GM18868 (cell line): ENCODE results near the gene RUVBL1.

Source experiments
- ATAC-seq: cut with Tn5 transposase; IDR thresholded peaks from one replicate; pipeline ENCODE4 v1.9.1; 2021; ENCODE audit warnings: mild to moderate bottlenecking, moderate library complexity; ENCODE audit not compliant: unreplicated experiment

Gene RUVBL1

DNA sequence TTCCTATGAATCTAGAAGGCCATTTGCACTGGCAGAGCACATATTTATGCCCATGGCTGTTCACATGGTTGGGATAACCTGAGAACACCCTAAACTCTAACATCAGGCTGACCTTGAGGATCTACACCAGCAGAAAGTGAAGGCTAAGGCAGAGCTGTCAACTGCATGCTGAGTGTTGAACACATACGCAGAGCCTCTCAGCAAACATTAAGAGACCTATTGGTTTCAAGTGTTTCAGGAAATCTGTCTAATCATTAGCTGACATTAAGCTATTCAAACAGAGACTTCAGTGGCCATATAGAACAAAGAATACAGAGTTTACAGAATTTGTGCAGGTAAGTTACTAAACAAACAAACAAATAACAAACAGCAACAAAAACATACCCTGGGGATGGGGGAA, 87.5 kb downstream of the RUVBL1 start:
- ATAC-seq = no peak

DNA sequence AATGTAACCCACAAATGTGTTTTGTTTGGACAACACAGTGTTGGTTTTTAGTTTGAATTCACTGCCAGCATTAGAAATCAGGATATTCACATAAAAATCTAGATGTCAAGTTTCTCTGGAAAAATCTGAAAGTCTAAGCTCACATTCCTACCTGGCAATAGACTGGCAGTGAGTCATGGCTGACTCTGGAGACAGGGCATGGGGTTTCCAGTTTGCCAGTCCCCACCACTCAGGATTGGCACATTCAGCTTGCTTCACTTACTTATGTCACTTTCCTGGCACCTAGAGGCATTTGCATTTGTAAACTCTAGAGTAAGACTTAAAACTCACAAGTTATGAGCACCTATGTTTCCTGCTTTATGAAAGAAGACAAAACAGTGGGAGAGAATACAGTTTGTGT, 90.5 kb downstream of the RUVBL1 start:
- ATAC-seq = no peak
